Neuronal stem cell (in vitro differentiated cells): ENCODE results near the gene TRIP13.

Experiments used
- DNase-seq: peaks from one replicate; pipeline ENCODE4 v3.0.0-alpha.2; 2013; ENCODE audit warnings: low spot score
- H2AFZ ChIP-seq: one replicate; pipeline ENCODE4 v1.6.1; 2013; ENCODE audit warnings: mild to moderate bottlenecking, low read length, inconsistent platforms
- H2AK5ac ChIP-seq: 2 replicates; pipeline ENCODE4 v1.6.1; 2013; ENCODE audit warnings: low read depth, mild to moderate bottlenecking, inconsistent platforms, low read length, moderate library complexity, mixed read lengths
- H2BK120ac ChIP-seq: 2 replicates; pipeline ENCODE4 v1.6.1; 2013; ENCODE audit warnings: low read depth, mild to moderate bottlenecking, inconsistent platforms, low read length, moderate library complexity, mixed read lengths
- H2BK12ac ChIP-seq: one replicate; pipeline ENCODE4 v1.6.1; 2013; ENCODE audit warnings: low read length, inconsistent platforms
- H2BK15ac ChIP-seq: 2 replicates; pipeline ENCODE4 v1.6.1; 2013; ENCODE audit warnings: mild to moderate bottlenecking, low read length, inconsistent platforms, mixed read lengths
- H2BK5ac ChIP-seq: one replicate; pipeline ENCODE4 v1.6.1; 2013; ENCODE audit warnings: inconsistent platforms, mild to moderate bottlenecking, low read length, moderate library complexity
- H3K14ac ChIP-seq: one replicate; pipeline ENCODE4 v1.6.1; 2013; ENCODE audit warnings: low read length, inconsistent platforms
- H3K18ac ChIP-seq: 2 replicates; pipeline ENCODE4 v1.6.1; 2013; ENCODE audit warnings: low read length, inconsistent platforms
- H3K23ac ChIP-seq: 2 replicates; pipeline ENCODE4 v1.6.1; 2013; ENCODE audit warnings: low read depth, mild to moderate bottlenecking, mixed read lengths, low read length, inconsistent platforms; ENCODE audit not compliant: poor library complexity
- H3K27ac ChIP-seq: replicated peaks from 3 replicates; pipeline ENCODE4 v1.5.1; 2013; ENCODE audit warnings: low read length, inconsistent platforms
- H3K27me3 ChIP-seq, 3 experiments: 2 replicates each; pipeline ENCODE4 v1.6.1; 2013; ENCODE audit warnings: low read length in 3 of 3, mild to moderate bottlenecking in 2 of 3, inconsistent platforms in 1 of 3, low read depth in 1 of 3, mixed read lengths in 1 of 3, moderate library complexity in 1 of 3; ENCODE audit not compliant: control insufficient read depth in 3 of 3, insufficient read depth in 3 of 3
- H3K36me3 ChIP-seq, 2 donors: replicated peaks in 1 of 2; 2 replicates each; pipeline ENCODE4 v1.6.1; 2013; ENCODE audit warnings: low read length in 2 of 2; ENCODE audit not compliant: control insufficient read depth in 2 of 2, insufficient read depth in 2 of 2
- H3K4ac ChIP-seq: 2 replicates; pipeline ENCODE4 v1.6.1; 2013; ENCODE audit warnings: inconsistent platforms, mild to moderate bottlenecking, low read length, moderate library complexity
- H3K4me1 ChIP-seq, 2 donors: 1 replicate in 1 of 2; 2 replicates in 1 of 2; pipeline ENCODE4 v1.6.1; 2013; ENCODE audit warnings: low read length in 2 of 2, low read depth in 1 of 2; ENCODE audit not compliant: control insufficient read depth in 2 of 2, insufficient read depth in 1 of 2
- H3K4me2 ChIP-seq: one replicate; pipeline ENCODE4 v1.6.1; 2013; ENCODE audit warnings: mild to moderate bottlenecking, low read length, inconsistent platforms; ENCODE audit not compliant: insufficient read depth, poor library complexity, severe bottlenecking
- H3K4me3 ChIP-seq, 2 donors: 2 replicates each; pipeline ENCODE4 v1.5.1; 2013; ENCODE audit warnings: low read length in 2 of 2, mild to moderate bottlenecking in 2 of 2, inconsistent platforms in 1 of 2, moderate library complexity in 1 of 2
- H3K79me1 ChIP-seq: one replicate; pipeline ENCODE4 v1.6.1; 2013; ENCODE audit warnings: low read depth, mild to moderate bottlenecking, inconsistent platforms, low read length, moderate library complexity
- H3K9ac ChIP-seq: one replicate; pipeline ENCODE4 v1.6.1; 2013; ENCODE audit warnings: mild to moderate bottlenecking, low read depth, low read length, inconsistent platforms; ENCODE audit not compliant: poor library complexity
- H3K9me3 ChIP-seq, 2 donors: replicated peaks in 1 of 2; 2 replicates each; pipeline versions ENCODE3 to v1.6.1; 2013; ENCODE audit warnings: low read length in 2 of 2, mild to moderate bottlenecking in 2 of 2, inconsistent platforms in 1 of 2, low read depth in 1 of 2, mixed read lengths in 1 of 2, moderate library complexity in 1 of 2; ENCODE audit not compliant: control insufficient read depth in 2 of 2, insufficient read depth in 1 of 2
- H4K8ac ChIP-seq: one replicate; pipeline ENCODE4 v1.6.1; 2013; ENCODE audit warnings: low read depth, mild to moderate bottlenecking, inconsistent platforms, low read length, moderate library complexity
- H4K91ac ChIP-seq: one replicate; pipeline ENCODE4 v1.6.1; 2013; ENCODE audit warnings: low read length, low read depth, mild to moderate bottlenecking, inconsistent platforms; ENCODE audit not compliant: poor library complexity
- WGBS, 2 donors: extraction: QIAGEN DNeasy Blood & Tissue Kit; methylation state at CpG; one replicate each; pipeline ENCODE4 v1.1.7; 2013; ENCODE audit warnings: missing lambda C conversion rate in 2 of 2, mixed read lengths in 1 of 2; ENCODE audit not compliant: insufficient read length in 2 of 2, insufficient replicate concordance in 1 of 2; ENCODE audit errors: extremely low coverage in 2 of 2; 5-methylcytosine and 5-hydroxymethylcytosine counted together

Gene TRIP13

GRCh38 chr5:952597-953271, 60.0 kb downstream of the TRIP13 start:
- no peak overlapping the region for H3K4me2 ChIP-seq
- H3K27ac ChIP-seq = no peak overlapping the region
- H2BK5ac ChIP-seq = peak overlapping the region; percentile 40
- H2BK120ac ChIP-seq = no peak overlapping the region
- H3K9me3 ChIP-seq = peaks cover 2 to 12% of the 10 kb centered on the region in 2 donors
- no peaks in the 10 kb centered on the region for H3K27me3 ChIP-seq
- WGBS, 2 donors = no CpG with 5 or more reads among the region's 13 CpGs
- no peak overlapping the region for H4K91ac ChIP-seq
- DNase-seq = no peak
- H3K79me1 ChIP-seq = no peaks in the 10 kb centered on the region
- peak overlapping the region; percentile 9 for H3K9ac ChIP-seq
- H3K4me1 ChIP-seq = peaks cover 11 to 17% of the 10 kb centered on the region in 2 donors
- peak overlapping the region; percentile 26 for H2BK12ac ChIP-seq
- peak overlapping the region; percentile 81 for H2BK15ac ChIP-seq
- peak overlapping the region; percentile 37 for H2AFZ ChIP-seq
- H3K36me3 ChIP-seq = no peaks in the 10 kb centered on the region
- H3K4me3 ChIP-seq = no peak overlapping the region
- peak overlapping the region; percentile 13 for H3K23ac ChIP-seq
- no peak overlapping the region for H3K18ac ChIP-seq
- no peak overlapping the region for H4K8ac ChIP-seq
- no peak overlapping the region for H3K4ac ChIP-seq
- H3K14ac ChIP-seq = peak overlapping the region; percentile 49
- H2AK5ac ChIP-seq = peak overlapping the region; percentile 50

- Histone ChIP-seq H3K18ac (peak overlapping the region; percentile 12), H3K36me3 (no peaks in the 10 kb centered on the region), H3K9me3 (peaks cover 2 to 12% of the 10 kb centered on the region in 2 donors), H4K91ac (no peak overlapping the region), H2BK5ac (peak overlapping the region; percentile 27), H3K23ac (no peak overlapping the region), H3K9ac (no peak overlapping the region), H2BK120ac (no peak overlapping the region), H3K27ac (no peak overlapping the region), H3K27me3 (no peaks in the 10 kb centered on the region), H2AK5ac (peak overlapping the region; percentile 18), H3K4me1 (peaks cover 11 to 20% of the 10 kb centered on the region in 2 donors), H3K4me3 (no peak overlapping the region), H3K4me2 (no peak overlapping the region), H2BK15ac (peak overlapping the region; percentile 2), H2AFZ (no peak overlapping the region), H3K79me1 (no peaks in the 10 kb centered on the region), H4K8ac (no peak overlapping the region), H2BK12ac (no peak overlapping the region), H3K4ac (no peak overlapping the region), H3K14ac (no peak overlapping the region)
- no CpG with 5 or more reads among the region's 24 CpGs for WGBS, 2 donors
- DNase-seq = no peak
Measured at GRCh38 chr5:953535-954449, 61.1 kb downstream of the TRIP13 start.

- Histone ChIP-seq H2BK12ac (peak overlapping the region; percentile 50), H3K4me3 (no peak overlapping the region), H4K8ac (no peak overlapping the region)
Measured at GRCh38 chr5:955886-956761, 63.4 kb downstream of the TRIP13 start.

More at GRCh38 chr5:955886-956761, 63.4 kb downstream of the TRIP13 start:
- peak overlapping the region; percentile 33 for H4K91ac ChIP-seq
- H3K36me3 ChIP-seq = no peaks in the 10 kb centered on the region
- H2AFZ ChIP-seq = peak overlapping the region; percentile 67
- peak overlapping the region; percentile 95 for H2AK5ac ChIP-seq
- H2BK120ac ChIP-seq = peak overlapping the region; percentile 55
- H2BK15ac ChIP-seq = peak overlapping the region; percentile 91
- no peak overlapping the region for H3K9ac ChIP-seq
- H3K18ac ChIP-seq = peak overlapping the region; percentile 92
- H3K4ac ChIP-seq = no peak overlapping the region
- peak overlapping the region; percentile 18 for H3K23ac ChIP-seq
- no peak overlapping the region for H2BK5ac ChIP-seq
- H3K27me3 ChIP-seq = no peaks in the 10 kb centered on the region
- H3K27ac ChIP-seq = no peak overlapping the region
- no CpG with 5 or more reads among the region's 32 CpGs for WGBS, 2 donors
- H3K4me2 ChIP-seq = no peak overlapping the region
- peak overlapping the region; percentile 63 for H3K14ac ChIP-seq
- DNase-seq = no peak
- H3K4me1 ChIP-seq = peaks cover 11 to 20% of the 10 kb centered on the region in 2 donors
- peaks cover 0 to 3% of the 10 kb centered on the region in 2 donors for H3K9me3 ChIP-seq
- no peaks in the 10 kb centered on the region for H3K79me1 ChIP-seq
